GM12878 (cell line): Measurements from ENCODE around the gene LRRC2. TPM values are rescaled to one million over a fixed set of nuclear protein-coding genes. Genes with fewer than 3 reads are reported as not detected.

ENCODE experiments used
- ATAC-seq: fragments of 200-7000 bp; cut with Tn5 transposase; 3 replicates; pipeline ENCODE4 v1.9.1; 2020; ENCODE audit warnings: mild to moderate bottlenecking, moderate library complexity
- BruUV-seq: library from RNA; stranded (reverse); fragments of 400-500 nt; replicated peaks from 2 replicates; lab custom pipeline; 2021; lab: Mats Ljungman, UMichigan
- CTCF ChIA-PET: fragments of 300-600 bp; sonication (Branson Sonifier 250); formaldehyde crosslinking; extraction: SDS; loops from one replicate; lab custom pipeline; 2021; ENCODE audit warnings: inconsistent platforms; lab: Yijun Ruan, JAX
- POLR2A ChIA-PET: fragments of 350-600 bp; formaldehyde crosslinking; extraction: SDS; loops from one replicate; lab custom pipeline; 2021; ENCODE audit warnings: inconsistent platforms; lab: Charles Lee
- RAD21 ChIA-PET: fragments of 300-600 bp; sonication (Branson Sonifier 250); formaldehyde crosslinking; loops from one replicate; lab custom pipeline; 2023; ENCODE audit warnings: antibody characterized with exemption; ENCODE audit not compliant: unreplicated experiment; lab: Charles Lee
- SMC1A ChIA-PET: fragments of 300-600 bp; sonication (Branson Sonifier 250); formaldehyde crosslinking; loops from one replicate; lab custom pipeline; 2023; ENCODE audit not compliant: unreplicated experiment, uncharacterized antibody; lab: Charles Lee
- DNase-seq: peaks from one replicate; pipeline ENCODE4 v3.0.0-alpha.2; 2011; ENCODE audit warnings: low read depth, low spot score
- FAIRE-seq: peaks from 3 replicates; lab custom pipeline; 2011; peaks lifted over from hg19 to GRCh38; lab: Jason Lieb, UNC
- H2AFZ ChIP-seq: 2 replicates; pipeline ENCODE4 v1.6.0; 2011; ENCODE audit warnings: low read depth, low read length, control low read depth; ENCODE audit not compliant: control insufficient read depth
- H3K27ac ChIP-seq: 2 replicates; pipeline ENCODE4 v1.5.1; 2011; ENCODE audit warnings: control low read depth; ENCODE audit not compliant: control insufficient read depth, insufficient read depth
- H3K27me3 ChIP-seq, 2 experiments: replicated peaks in 1 of 2; 2 replicates each; pipeline versions ENCODE4 v1.6.0 to v1.6.1; 2011; ENCODE audit warnings: low read length in 1 of 2; ENCODE audit not compliant: control insufficient read depth in 2 of 2, insufficient read depth in 2 of 2
- H3K36me3 ChIP-seq, 2 experiments: 2 replicates each; pipeline ENCODE4 v1.5.1; 2011; ENCODE audit warnings: low read length in 1 of 2; ENCODE audit not compliant: control insufficient read depth in 2 of 2, insufficient read depth in 2 of 2
- H3K4me1 ChIP-seq: 2 replicates; pipeline ENCODE4 v1.6.1; 2011; ENCODE audit warnings: mild to moderate bottlenecking, low read length, moderate library complexity, mixed read lengths; ENCODE audit not compliant: control insufficient read depth, insufficient read depth
- H3K4me2 ChIP-seq: 2 replicates; pipeline ENCODE4 v1.6.0; 2011; ENCODE audit warnings: control low read depth; ENCODE audit not compliant: control insufficient read depth, insufficient read depth
- H3K4me3 ChIP-seq: fragments of 200-600 bp; sonication (generic); 2 replicates; pipeline ENCODE4 v1.5.1; 2016
- H3K79me2 ChIP-seq: 2 replicates; pipeline ENCODE4 v1.6.0; 2011; ENCODE audit warnings: low read length; ENCODE audit not compliant: control insufficient read depth, insufficient read depth
- H3K9ac ChIP-seq: 2 replicates; pipeline ENCODE4 v1.8.0; 2011; ENCODE audit warnings: low read length, control low read depth, mixed read lengths; ENCODE audit not compliant: control insufficient read depth, insufficient read depth
- H3K9me3 ChIP-seq: replicated peaks from 3 replicates; pipeline ENCODE4 v1.5.1; 2011; ENCODE audit warnings: mild to moderate bottlenecking, low read length; ENCODE audit not compliant: control insufficient read depth, insufficient read depth
- H4K20me1 ChIP-seq: 2 replicates; pipeline ENCODE4 v1.6.0; 2011; ENCODE audit not compliant: control insufficient read depth, insufficient read depth
- BMI1 ChIP-seq: fragments of 450-650 bp; IDR thresholded peaks from 2 replicates; pipeline ENCODE4 v1.6.1; 2016; ENCODE audit warnings: mild to moderate bottlenecking, moderate library complexity, borderline replicate concordance
- BRCA1 ChIP-seq: IDR thresholded peaks from 2 replicates; pipeline ENCODE4 v1.6.1; 2011; ENCODE audit warnings: low read depth, low read length, improper control_type of control experiment
- CBX3 ChIP-seq: fragments of 200-600 bp; sonication (generic); IDR thresholded peaks from 2 replicates; pipeline ENCODE4 v1.6.1; 2016; ENCODE audit warnings: low read depth, borderline replicate concordance
- CREM ChIP-seq: IDR thresholded peaks from 2 replicates; pipeline ENCODE4 v1.6.1; 2014; ENCODE audit warnings: antibody characterized with exemption, low read depth
- EGR1 ChIP-seq, 2 experiments: IDR thresholded peaks; 1 replicate in 1 of 2; 2 replicates in 1 of 2; pipeline ENCODE4 v1.6.1; 2011 to 2012; ENCODE audit warnings: low read depth in 2 of 2, low read length in 2 of 2, borderline replicate concordance in 1 of 2, mild to moderate bottlenecking in 1 of 2, moderate library complexity in 1 of 2
- FOXK2 ChIP-seq: fragments of 450-650 bp; IDR thresholded peaks from 2 replicates; pipeline ENCODE4 v1.6.1; 2017; ENCODE audit warnings: mild to moderate bottlenecking, moderate library complexity
- GABPA ChIP-seq: IDR thresholded peaks from 2 replicates; pipeline ENCODE4 v1.6.1; 2014; ENCODE audit warnings: antibody characterized with exemption, low read depth, mild to moderate bottlenecking, inconsistent platforms
- KAT2A ChIP-seq: conservative IDR thresholded peaks from 2 replicates; pipeline ENCODE4 v1.6.1; 2011; ENCODE audit warnings: low read depth, low read length; ENCODE audit not compliant: control insufficient read depth
- MYB ChIP-seq: fragments of 150-350 bp; IDR thresholded peaks from 2 replicates; pipeline ENCODE4 v1.6.1; 2014; ENCODE audit warnings: mild to moderate bottlenecking, low read depth, low read length, borderline replicate concordance
- PML ChIP-seq: IDR thresholded peaks from 2 replicates; pipeline ENCODE4 v1.6.1; 2012; ENCODE audit warnings: low read length, inconsistent platforms
- POLR2A ChIP-seq: IDR thresholded peaks from 2 replicates; pipeline ENCODE4 v1.6.1; 2011; ENCODE audit warnings: low read depth, mild to moderate bottlenecking, low read length
- POLR2AphosphoS2 ChIP-seq: IDR thresholded peaks from 2 replicates; pipeline ENCODE4 v1.6.1; 2011; ENCODE audit warnings: low read depth, mild to moderate bottlenecking, low read length, improper control_type of control experiment, moderate library complexity
- RAD51 ChIP-seq: fragments of 450-650 bp; IDR thresholded peaks from 2 replicates; pipeline ENCODE4 v1.6.1; 2016; ENCODE audit warnings: moderate library complexity, mild to moderate bottlenecking, inconsistent platforms
- SMAD1 ChIP-seq: fragments of 450-650 bp; IDR thresholded peaks from 2 replicates; pipeline ENCODE4 v1.6.1; 2018; ENCODE audit warnings: mild to moderate bottlenecking, low read depth; ENCODE audit not compliant: partially characterized antibody
- SMAD5 ChIP-seq: IDR thresholded peaks from 2 replicates; pipeline ENCODE4 v1.6.1; 2016; ENCODE audit warnings: antibody characterized with exemption, low read depth
- SREBF2 ChIP-seq: IDR thresholded peaks from 2 replicates; pipeline ENCODE4 v1.6.1; 2012; ENCODE audit warnings: mild to moderate bottlenecking, low read length
- ZBED1 ChIP-seq: IDR thresholded peaks from 2 replicates; pipeline ENCODE4 v1.6.1; 2016; ENCODE audit warnings: borderline replicate concordance
- ZNF207 ChIP-seq: fragments of 450-650 bp; IDR thresholded peaks from 2 replicates; pipeline ENCODE4 v1.6.1; 2014; ENCODE audit warnings: antibody characterized with exemption, mild to moderate bottlenecking, borderline replicate concordance
- WGBS: methylation state at CpG from one replicate; pipeline ENCODE4 v1.1.6; 2016; ENCODE audit warnings: low lambda C conversion rate; ENCODE audit not compliant: insufficient replicate concordance, insufficient coverage; ENCODE audit errors: missing lambda C conversion rate; 5-methylcytosine and 5-hydroxymethylcytosine counted together
- in situ Hi-C: fragments of 300-500 bp; cut with MboI; formaldehyde crosslinking; loops from 9 replicates; pipeline ENCODE4 v1.14.3; 2018; ENCODE audit warnings: mixed read lengths
- intact Hi-C: fragments of 100-400 bp; cut with micrococcal nuclease; formaldehyde crosslinking; loops from one replicate; pipeline ENCODE4 v1.14.2; 2022; ENCODE audit not compliant: unreplicated experiment
- polyA plus RNA-seq, 11 experiments: library from polyadenylated mRNA; depleted of rRNA in 4 of 11; unstranded in 6 of 11; stranded (reverse) in 5 of 11; fragments of >200 nt; fragmentation: Nextera tagmentation in 4 of 11; fragmentation: Illumina TruSeq in 1 of 11; extraction: Ambion mirVana in 4 of 11; extraction: Trizol in 1 of 11; gene quantifications; 1 replicate in 1 of 11; 2 replicates in 10 of 11; pipeline versions ENCODE4 v1.2.1 to v1.2.3, GENCODE V29; 2011 to 2016; ENCODE audit warnings: inconsistent platforms in 2 of 11, missing spikeins in 2 of 11, low read depth in 1 of 11
- total RNA-seq, 4 experiments: library from RNA; depleted of rRNA in 3 of 4; stranded (reverse); fragments of >200 nt in 3 of 4; fragmentation: Illumina TruSeq in 1 of 4; extraction: Trizol in 1 of 4; gene quantifications; 2 replicates each; pipeline versions ENCODE4 v1.2.1 to v1.2.3, GENCODE V29; 2013 to 2021
- TF ChIP-seq, protein P1 (sequence below): fragments of 450-650 bp; formaldehyde crosslinking; IDR thresholded peaks from 2 replicates; pipeline ENCODE4 v1.5.0; 2022; ENCODE audit warnings: mild to moderate bottlenecking, missing genetic modification characterization
- TF ChIP-seq, protein P2 (sequence below): IDR thresholded peaks from 2 replicates; pipeline ENCODE4 v1.6.1; 2011; ENCODE audit warnings: low read depth, low read length, improper control_type of control experiment, borderline replicate concordance

The LRRC2 gene
- total and polyA plus RNA-seq, 10 of the 15 experiments (the other 5 are each of a cell fraction or from before 2014, with no cell fraction given): not detected

DNA sequence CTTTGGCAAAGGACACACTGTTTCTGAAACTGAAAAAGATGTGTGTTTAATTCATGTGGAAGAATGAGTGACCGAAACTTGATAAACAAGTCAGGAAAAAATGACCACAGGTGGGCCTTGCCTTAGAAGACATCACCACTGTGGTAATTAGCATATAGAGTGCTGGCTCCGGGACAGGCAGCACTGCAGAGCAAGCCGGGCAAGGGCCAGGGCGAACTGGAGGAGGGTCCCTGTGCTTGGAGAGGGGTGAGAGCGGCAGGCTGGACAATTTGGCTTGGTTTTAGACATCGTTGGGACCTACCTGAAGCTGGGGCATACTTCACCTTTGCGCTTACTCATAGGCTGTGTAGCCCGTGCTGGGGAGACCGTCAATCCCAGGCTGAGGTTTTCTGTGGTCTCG, 60.1 kb downstream of the LRRC2 start:
- no peak overlapping the region for H3K9ac ChIP-seq
- DNase-seq (no peak), FAIRE-seq (no peak), ATAC-seq (no peak)
- no peaks in the 10 kb centered on the region for H3K27me3 ChIP-seq
- no TSS peak for BruUV-seq
- H3K4me1 ChIP-seq: peaks cover 13% of the 10 kb centered on the region
- SMC1A ChIA-PET: no interaction called here
- no peaks in the 10 kb centered on the region for H3K36me3 ChIP-seq
- TF ChIP-seq POLR2A (no peak), RAD51 (no peak), POLR2AphosphoS2 (no peak), BRCA1 (no peak), SREBF2 (no peak), MYB (no peak), GABPA (no peak), FOXK2 (no peak), CREM (no peak), CBX3 (no peak), EGR1 (IDR thresholded peaks at IDR 0.05; ENCODE audit: borderline replicate concordance in 1 of 2, low read depth in 2 of 2, low read length in 2 of 2) (no peak), KAT2A (no peak), ZNF207 (no peak), SMAD5 (no peak), SMAD1 (no peak), BMI1 (no peak), PML (no peak), ZBED1 (no peak)
- TF ChIP-seq, protein P1, sequence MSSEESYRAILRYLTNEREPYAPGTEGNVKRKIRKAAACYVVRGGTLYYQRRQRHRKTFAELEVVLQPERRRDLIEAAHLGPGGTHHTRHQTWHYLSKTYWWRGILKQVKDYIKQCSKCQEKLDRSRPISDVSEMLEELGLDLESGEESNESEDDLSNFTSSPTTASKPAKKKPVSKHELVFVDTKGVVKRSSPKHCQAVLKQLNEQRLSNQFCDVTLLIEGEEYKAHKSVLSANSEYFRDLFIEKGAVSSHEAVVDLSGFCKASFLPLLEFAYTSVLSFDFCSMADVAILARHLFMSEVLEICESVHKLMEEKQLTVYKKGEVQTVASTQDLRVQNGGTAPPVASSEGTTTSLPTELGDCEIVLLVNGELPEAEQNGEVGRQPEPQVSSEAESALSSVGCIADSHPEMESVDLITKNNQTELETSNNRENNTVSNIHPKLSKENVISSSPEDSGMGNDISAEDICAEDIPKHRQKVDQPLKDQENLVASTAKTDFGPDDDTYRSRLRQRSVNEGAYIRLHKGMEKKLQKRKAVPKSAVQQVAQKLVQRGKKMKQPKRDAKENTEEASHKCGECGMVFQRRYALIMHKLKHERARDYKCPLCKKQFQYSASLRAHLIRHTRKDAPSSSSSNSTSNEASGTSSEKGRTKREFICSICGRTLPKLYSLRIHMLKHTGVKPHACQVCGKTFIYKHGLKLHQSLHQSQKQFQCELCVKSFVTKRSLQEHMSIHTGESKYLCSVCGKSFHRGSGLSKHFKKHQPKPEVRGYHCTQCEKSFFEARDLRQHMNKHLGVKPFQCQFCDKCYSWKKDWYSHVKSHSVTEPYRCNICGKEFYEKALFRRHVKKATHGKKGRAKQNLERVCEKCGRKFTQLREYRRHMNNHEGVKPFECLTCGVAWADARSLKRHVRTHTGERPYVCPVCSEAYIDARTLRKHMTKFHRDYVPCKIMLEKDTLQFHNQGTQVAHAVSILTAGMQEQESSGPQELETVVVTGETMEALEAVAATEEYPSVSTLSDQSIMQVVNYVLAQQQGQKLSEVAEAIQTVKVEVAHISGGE (CRISPR knock-in tag): no peak
- TF ChIP-seq, protein P2, sequence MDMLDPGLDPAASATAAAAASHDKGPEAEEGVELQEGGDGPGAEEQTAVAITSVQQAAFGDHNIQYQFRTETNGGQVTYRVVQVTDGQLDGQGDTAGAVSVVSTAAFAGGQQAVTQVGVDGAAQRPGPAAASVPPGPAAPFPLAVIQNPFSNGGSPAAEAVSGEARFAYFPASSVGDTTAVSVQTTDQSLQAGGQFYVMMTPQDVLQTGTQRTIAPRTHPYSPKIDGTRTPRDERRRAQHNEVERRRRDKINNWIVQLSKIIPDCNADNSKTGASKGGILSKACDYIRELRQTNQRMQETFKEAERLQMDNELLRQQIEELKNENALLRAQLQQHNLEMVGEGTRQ: no peak
- CTCF ChIA-PET: interaction anchor here (0.6 kb wide), 1 partner anchor 354 kb away, joined by 3 read pairs; no protein-coding TSS in a partner anchor
- RAD21 ChIA-PET: no interaction called here
- in situ Hi-C loops: no loop called here
- H4K20me1 ChIP-seq: no peaks in the 10 kb centered on the region
- H3K4me2 ChIP-seq: no peak overlapping the region
- no peak overlapping the region for H3K27ac ChIP-seq
- POLR2A ChIA-PET: no interaction called here
- intact Hi-C loops: no loop called here
- 85% methylated on average over 10 of the region's 10 CpGs for WGBS
- peaks cover 2% of the 10 kb centered on the region; the same call in 2 of the 3 replicates for H3K9me3 ChIP-seq
- no peak overlapping the region for H2AFZ ChIP-seq
- no peak overlapping the region for H3K4me3 ChIP-seq
- no peaks in the 10 kb centered on the region for H3K79me2 ChIP-seq
